ENCODE data around the gene FOXJ2. TPM values are rescaled to one million over a fixed set of nuclear protein-coding genes. Genes with fewer than 3 reads are reported as not detected.

Gene FOXJ2
- total RNA-seq, 1 experiment from 2014 or later = 18.7 TPM

DNA sequence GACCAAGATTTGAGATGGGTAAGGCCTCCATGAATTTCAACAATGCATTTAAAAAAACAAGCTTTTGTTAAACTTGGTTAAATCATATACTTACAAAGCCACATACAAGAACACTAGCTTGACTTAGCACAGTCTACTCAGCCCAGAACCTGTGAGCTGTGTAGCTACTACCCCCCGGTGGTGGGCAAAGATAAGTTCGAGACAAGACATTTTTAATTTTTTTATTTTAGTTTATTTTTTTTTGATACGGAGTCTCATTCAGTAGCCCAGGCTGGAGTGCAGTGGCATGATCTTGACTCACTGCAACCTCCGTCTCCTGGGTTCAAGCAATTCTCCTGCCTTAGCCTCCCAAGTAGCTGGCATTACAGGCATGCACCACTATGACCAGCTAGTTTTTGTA, 45.9 kb downstream of the FOXJ2 start:
- TF ChIP-seq, protein P1, sequence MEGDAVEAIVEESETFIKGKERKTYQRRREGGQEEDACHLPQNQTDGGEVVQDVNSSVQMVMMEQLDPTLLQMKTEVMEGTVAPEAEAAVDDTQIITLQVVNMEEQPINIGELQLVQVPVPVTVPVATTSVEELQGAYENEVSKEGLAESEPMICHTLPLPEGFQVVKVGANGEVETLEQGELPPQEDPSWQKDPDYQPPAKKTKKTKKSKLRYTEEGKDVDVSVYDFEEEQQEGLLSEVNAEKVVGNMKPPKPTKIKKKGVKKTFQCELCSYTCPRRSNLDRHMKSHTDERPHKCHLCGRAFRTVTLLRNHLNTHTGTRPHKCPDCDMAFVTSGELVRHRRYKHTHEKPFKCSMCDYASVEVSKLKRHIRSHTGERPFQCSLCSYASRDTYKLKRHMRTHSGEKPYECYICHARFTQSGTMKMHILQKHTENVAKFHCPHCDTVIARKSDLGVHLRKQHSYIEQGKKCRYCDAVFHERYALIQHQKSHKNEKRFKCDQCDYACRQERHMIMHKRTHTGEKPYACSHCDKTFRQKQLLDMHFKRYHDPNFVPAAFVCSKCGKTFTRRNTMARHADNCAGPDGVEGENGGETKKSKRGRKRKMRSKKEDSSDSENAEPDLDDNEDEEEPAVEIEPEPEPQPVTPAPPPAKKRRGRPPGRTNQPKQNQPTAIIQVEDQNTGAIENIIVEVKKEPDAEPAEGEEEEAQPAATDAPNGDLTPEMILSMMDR (IDR thresholded peaks at IDR 0.05; ENCODE audit: insufficient read depth in 1 of 2, low read depth in 1 of 2, low read length in 1 of 2, severe bottlenecking in 1 of 2, unreplicated experiment in 1 of 2) = peak; percentile 60 to 64
- peaks cover 14% of the 10 kb centered on the region for H3K4me1 Mint-ChIP-seq (ENCODE audit: low read depth, unreplicated experiment)
- intact Hi-C loops (cut with micrococcal nuclease; ENCODE audit: unreplicated experiment) = loop anchor here (1.0 to 5.0 kb wide), 3 partner anchors 32 to 271 kb away; no protein-coding TSS in a partner anchor
- Histone ChIP-seq H3K36me3 (ENCODE audit: control insufficient read depth, insufficient read depth, low read length) (no peaks in the 10 kb centered on the region), H3K4me1 (0 out of 2 replicates have a peak, but pooled peaks cover 4% of the 10 kb centered on the region), H3K27me3 (replicated peaks; ENCODE audit: control insufficient read depth, insufficient read depth, low read length) (no peaks in the 10 kb centered on the region), H3K4me3 (ENCODE audit: low read depth, low read length) (no peak overlapping the region), H3K9me3 (no peaks in the 10 kb centered on the region)
- ChIA-PET CTCF (interaction anchor here (0.6 to 2.6 kb wide), 11 partner anchors 9 to 272 kb away, joined by 3 to 38 read pairs (median 5); partner anchors contain the start of gene SLC2A3), POLR2A (interaction anchor here (0.9 kb wide), 1 partner anchor 33 kb away, joined by 3 read pairs; no protein-coding TSS in a partner anchor)
- H3K9me3 Mint-ChIP-seq (ENCODE audit: unreplicated experiment) = no peaks in the 10 kb centered on the region
- DNase-seq = peak; percentile 63 to 74
- no TSS peak for BruUV-seq (replicated peaks)
- no peaks in the 10 kb centered on the region for H3K27me3 Mint-ChIP-seq (ENCODE audit: insufficient read depth, unreplicated experiment)
- no peak overlapping the region for H3K4me3 Mint-ChIP-seq (ENCODE audit: unreplicated experiment)
- H3K36me3 Mint-ChIP-seq (ENCODE audit: insufficient read depth, unreplicated experiment) = peaks cover 12% of the 10 kb centered on the region
- no peak overlapping the region for H3K27ac Mint-ChIP-seq (ENCODE audit: unreplicated experiment)

DNA sequence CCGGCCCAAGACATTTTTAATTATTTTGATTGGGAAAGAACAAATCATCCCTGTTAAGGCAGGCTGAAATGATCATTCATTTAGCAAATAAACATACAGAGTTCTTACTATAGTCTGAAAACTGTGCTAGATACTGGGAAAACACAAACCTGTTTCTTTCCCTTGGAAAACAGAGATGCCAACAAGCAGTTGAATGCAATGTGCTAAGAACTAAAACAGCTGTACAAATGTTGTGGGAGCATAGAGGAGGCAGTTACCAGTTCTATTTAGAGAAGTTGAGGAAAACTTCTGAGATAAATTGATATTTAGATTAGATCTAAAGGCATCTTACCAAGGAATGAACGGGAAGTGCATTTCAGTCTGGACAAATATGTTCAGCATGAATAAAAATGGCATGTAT, 46.4 kb downstream of the FOXJ2 start:
- Mint-ChIP-seq H3K9me3 (ENCODE audit: unreplicated experiment) (no peaks in the 10 kb centered on the region), H3K4me1 (ENCODE audit: low read depth, unreplicated experiment) (peaks cover 14% of the 10 kb centered on the region), H3K36me3 (ENCODE audit: insufficient read depth, unreplicated experiment) (peaks cover 12% of the 10 kb centered on the region), H3K27ac (ENCODE audit: unreplicated experiment) (no peak overlapping the region), H3K4me3 (ENCODE audit: unreplicated experiment) (no peak overlapping the region), H3K27me3 (ENCODE audit: insufficient read depth, unreplicated experiment) (no peaks in the 10 kb centered on the region)
- ChIA-PET CTCF (interaction anchor here (0.9 to 2.6 kb wide), 7 partner anchors 33 to 272 kb away, joined by 3 to 38 read pairs (median 5); no protein-coding TSS in a partner anchor), POLR2A (interaction anchor here (0.7 to 0.9 kb wide), 2 partner anchors 33 to 47 kb away, joined by 3 to 4 read pairs; no protein-coding TSS in a partner anchor)
- Histone ChIP-seq H3K27me3 (replicated peaks; ENCODE audit: control insufficient read depth, insufficient read depth, low read length) (no peaks in the 10 kb centered on the region), H3K9me3 (no peaks in the 10 kb centered on the region), H3K36me3 (ENCODE audit: control insufficient read depth, insufficient read depth, low read length) (no peaks in the 10 kb centered on the region), H3K4me1 (0 out of 2 replicates have a peak, but pooled peaks cover 4% of the 10 kb centered on the region), H3K4me3 (ENCODE audit: low read depth, low read length) (no peak overlapping the region)
- intact Hi-C loops (cut with micrococcal nuclease; ENCODE audit: unreplicated experiment) = loop anchor here (1.0 to 5.0 kb wide), 3 partner anchors 33 to 272 kb away; no protein-coding TSS in a partner anchor
- no peak for DNase-seq
- TF ChIP-seq, protein P1 (IDR thresholded peaks at IDR 0.05; ENCODE audit: insufficient read depth in 1 of 2, low read depth in 1 of 2, low read length in 1 of 2, severe bottlenecking in 1 of 2, unreplicated experiment in 1 of 2) = no peak
- BruUV-seq (replicated peaks) = no TSS peak

DNA sequence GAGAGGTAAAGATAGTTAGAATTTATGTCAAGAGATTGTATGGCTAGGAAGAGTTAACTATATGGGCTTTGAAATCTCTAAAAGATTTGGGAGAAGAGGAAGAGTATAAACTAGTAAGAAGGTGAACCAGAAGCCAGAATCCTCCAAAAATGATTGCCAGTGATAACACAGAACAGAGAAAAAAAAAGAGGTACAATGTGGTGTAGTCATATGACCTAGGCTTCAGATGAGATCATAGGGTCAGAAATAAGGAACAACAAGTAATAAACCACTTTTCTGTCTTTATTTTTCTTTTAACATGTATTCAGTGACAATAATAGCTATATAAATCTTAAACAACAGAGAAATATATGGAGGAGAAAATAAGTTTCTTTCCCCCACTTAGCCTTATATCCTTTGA, 47.6 kb downstream of the FOXJ2 start:
- Histone ChIP-seq H3K4me3 (ENCODE audit: low read depth, low read length) (no peak overlapping the region), H3K4me1 (0 out of 2 replicates have a peak, but pooled peaks cover 4% of the 10 kb centered on the region), H3K9me3 (no peaks in the 10 kb centered on the region), H3K36me3 (ENCODE audit: control insufficient read depth, insufficient read depth, low read length) (no peaks in the 10 kb centered on the region), H3K27me3 (replicated peaks; ENCODE audit: control insufficient read depth, insufficient read depth, low read length) (no peaks in the 10 kb centered on the region)
- Mint-ChIP-seq H3K4me3 (ENCODE audit: unreplicated experiment) (peak overlapping the region; percentile 0), H3K36me3 (ENCODE audit: insufficient read depth, unreplicated experiment) (peaks cover 14% of the 10 kb centered on the region), H3K4me1 (ENCODE audit: low read depth, unreplicated experiment) (peaks cover 14% of the 10 kb centered on the region), H3K9me3 (ENCODE audit: unreplicated experiment) (no peaks in the 10 kb centered on the region), H3K27ac (ENCODE audit: unreplicated experiment) (no peak overlapping the region), H3K27me3 (ENCODE audit: insufficient read depth, unreplicated experiment) (no peaks in the 10 kb centered on the region)
- DNase-seq = no peak
- TF ChIP-seq, protein P1 (IDR thresholded peaks at IDR 0.05; ENCODE audit: insufficient read depth in 1 of 2, low read depth in 1 of 2, low read length in 1 of 2, severe bottlenecking in 1 of 2, unreplicated experiment in 1 of 2) = no peak
- CTCF ChIA-PET = no interaction called here
- intact Hi-C loops (cut with micrococcal nuclease; ENCODE audit: unreplicated experiment) = no loop called here
- POLR2A ChIA-PET = no interaction called here
- no TSS peak for BruUV-seq (replicated peaks)

Measured in Caco-2 (cell line).